ENCODE measurements around the gene HRH3.

GRCh38 chr20:62230276-62230675 is 10.2 kb upstream of the HRH3 start:
- TF ChIP-seq, protein P1, sequence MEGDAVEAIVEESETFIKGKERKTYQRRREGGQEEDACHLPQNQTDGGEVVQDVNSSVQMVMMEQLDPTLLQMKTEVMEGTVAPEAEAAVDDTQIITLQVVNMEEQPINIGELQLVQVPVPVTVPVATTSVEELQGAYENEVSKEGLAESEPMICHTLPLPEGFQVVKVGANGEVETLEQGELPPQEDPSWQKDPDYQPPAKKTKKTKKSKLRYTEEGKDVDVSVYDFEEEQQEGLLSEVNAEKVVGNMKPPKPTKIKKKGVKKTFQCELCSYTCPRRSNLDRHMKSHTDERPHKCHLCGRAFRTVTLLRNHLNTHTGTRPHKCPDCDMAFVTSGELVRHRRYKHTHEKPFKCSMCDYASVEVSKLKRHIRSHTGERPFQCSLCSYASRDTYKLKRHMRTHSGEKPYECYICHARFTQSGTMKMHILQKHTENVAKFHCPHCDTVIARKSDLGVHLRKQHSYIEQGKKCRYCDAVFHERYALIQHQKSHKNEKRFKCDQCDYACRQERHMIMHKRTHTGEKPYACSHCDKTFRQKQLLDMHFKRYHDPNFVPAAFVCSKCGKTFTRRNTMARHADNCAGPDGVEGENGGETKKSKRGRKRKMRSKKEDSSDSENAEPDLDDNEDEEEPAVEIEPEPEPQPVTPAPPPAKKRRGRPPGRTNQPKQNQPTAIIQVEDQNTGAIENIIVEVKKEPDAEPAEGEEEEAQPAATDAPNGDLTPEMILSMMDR (IDR thresholded peaks at IDR 0.05; ENCODE audit: low read depth, low read length) = no peak
- TF ChIP-seq POLR2A (IDR thresholded peaks at IDR 0.05; ENCODE audit: extremely low read depth, insufficient read length) (no peak), MYC (IDR thresholded peaks at IDR 0.05; ENCODE audit: low read depth, low read length) (no peak)
- TF ChIP-seq, protein P2, sequence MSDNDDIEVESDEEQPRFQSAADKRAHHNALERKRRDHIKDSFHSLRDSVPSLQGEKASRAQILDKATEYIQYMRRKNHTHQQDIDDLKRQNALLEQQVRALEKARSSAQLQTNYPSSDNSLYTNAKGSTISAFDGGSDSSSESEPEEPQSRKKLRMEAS (IDR thresholded peaks at IDR 0.05; ENCODE audit: low read depth, low read length) = no peak
